GM12878 (cell line): Measurements from ENCODE around the gene MTHFD1L. TPM values are rescaled to one million over a fixed set of nuclear protein-coding genes. Genes with fewer than 3 reads are reported as not detected.

Experiments
- ATAC-seq: fragments of 200-7000 bp; cut with Tn5 transposase; 3 replicates; pipeline ENCODE4 v1.9.1; 2020; ENCODE audit warnings: mild to moderate bottlenecking, moderate library complexity
- BruUV-seq: library from RNA; stranded (reverse); fragments of 400-500 nt; replicated peaks from 2 replicates; lab custom pipeline; 2021; lab: Mats Ljungman, UMichigan
- CTCF ChIA-PET: fragments of 300-600 bp; sonication (Branson Sonifier 250); formaldehyde crosslinking; extraction: SDS; loops from one replicate; lab custom pipeline; 2021; ENCODE audit warnings: inconsistent platforms; lab: Yijun Ruan, JAX
- POLR2A ChIA-PET: fragments of 350-600 bp; formaldehyde crosslinking; extraction: SDS; loops from one replicate; lab custom pipeline; 2021; ENCODE audit warnings: inconsistent platforms; lab: Charles Lee
- RAD21 ChIA-PET: fragments of 300-600 bp; sonication (Branson Sonifier 250); formaldehyde crosslinking; loops from one replicate; lab custom pipeline; 2023; ENCODE audit warnings: antibody characterized with exemption; ENCODE audit not compliant: unreplicated experiment; lab: Charles Lee
- SMC1A ChIA-PET: fragments of 300-600 bp; sonication (Branson Sonifier 250); formaldehyde crosslinking; loops from one replicate; lab custom pipeline; 2023; ENCODE audit not compliant: unreplicated experiment, uncharacterized antibody; lab: Charles Lee
- DNase-seq: peaks from one replicate; pipeline ENCODE4 v3.0.0-alpha.2; 2011; ENCODE audit warnings: low read depth, low spot score
- FAIRE-seq: peaks from 3 replicates; lab custom pipeline; 2011; peaks lifted over from hg19 to GRCh38; lab: Jason Lieb, UNC
- H2AFZ ChIP-seq: 2 replicates; pipeline ENCODE4 v1.6.0; 2011; ENCODE audit warnings: low read depth, low read length, control low read depth; ENCODE audit not compliant: control insufficient read depth
- H3K27ac ChIP-seq: 2 replicates; pipeline ENCODE4 v1.5.1; 2011; ENCODE audit warnings: control low read depth; ENCODE audit not compliant: control insufficient read depth, insufficient read depth
- H3K27me3 ChIP-seq, 2 experiments: replicated peaks in 1 of 2; 2 replicates each; pipeline versions ENCODE4 v1.6.0 to v1.6.1; 2011; ENCODE audit warnings: low read length in 1 of 2; ENCODE audit not compliant: control insufficient read depth in 2 of 2, insufficient read depth in 2 of 2
- H3K36me3 ChIP-seq, 2 experiments: 2 replicates each; pipeline ENCODE4 v1.5.1; 2011; ENCODE audit warnings: low read length in 1 of 2; ENCODE audit not compliant: control insufficient read depth in 2 of 2, insufficient read depth in 2 of 2
- H3K4me1 ChIP-seq: 2 replicates; pipeline ENCODE4 v1.6.1; 2011; ENCODE audit warnings: mild to moderate bottlenecking, low read length, moderate library complexity, mixed read lengths; ENCODE audit not compliant: control insufficient read depth, insufficient read depth
- H3K4me2 ChIP-seq: 2 replicates; pipeline ENCODE4 v1.6.0; 2011; ENCODE audit warnings: control low read depth; ENCODE audit not compliant: control insufficient read depth, insufficient read depth
- H3K4me3 ChIP-seq: fragments of 200-600 bp; sonication (generic); 2 replicates; pipeline ENCODE4 v1.5.1; 2016
- H3K79me2 ChIP-seq: 2 replicates; pipeline ENCODE4 v1.6.0; 2011; ENCODE audit warnings: low read length; ENCODE audit not compliant: control insufficient read depth, insufficient read depth
- H3K9ac ChIP-seq: 2 replicates; pipeline ENCODE4 v1.8.0; 2011; ENCODE audit warnings: low read length, control low read depth, mixed read lengths; ENCODE audit not compliant: control insufficient read depth, insufficient read depth
- H3K9me3 ChIP-seq: replicated peaks from 3 replicates; pipeline ENCODE4 v1.5.1; 2011; ENCODE audit warnings: mild to moderate bottlenecking, low read length; ENCODE audit not compliant: control insufficient read depth, insufficient read depth
- H4K20me1 ChIP-seq: 2 replicates; pipeline ENCODE4 v1.6.0; 2011; ENCODE audit not compliant: control insufficient read depth, insufficient read depth
- BCL11A ChIP-seq: IDR thresholded peaks from 2 replicates; pipeline ENCODE4 v1.6.1; 2011; ENCODE audit warnings: low read depth, low read length
- ETV6 ChIP-seq, 2 experiments: fragments of 450-650 bp in 1 of 2; IDR thresholded peaks in 1 of 2; conservative IDR thresholded peaks in 1 of 2; 2 replicates each; pipeline ENCODE4 v1.6.1; 2014; ENCODE audit warnings: antibody characterized with exemption in 1 of 2, borderline replicate concordance in 1 of 2, low read depth in 1 of 2, mild to moderate bottlenecking in 1 of 2, moderate library complexity in 1 of 2
- PAX8 ChIP-seq: fragments of 450-650 bp; IDR thresholded peaks from 2 replicates; pipeline ENCODE4 v1.6.1; 2017; ENCODE audit warnings: mild to moderate bottlenecking, moderate library complexity
- RELA ChIP-seq: fragments of 450-650 bp; IDR thresholded peaks from 2 replicates; pipeline ENCODE4 v1.8.0; 2014; ENCODE audit warnings: borderline replicate concordance; ENCODE audit not compliant: partially characterized antibody
- RUNX3 ChIP-seq: IDR thresholded peaks from 2 replicates; pipeline ENCODE4 v1.6.1; 2012; ENCODE audit warnings: low read length, inconsistent platforms
- STAT1 ChIP-seq: fragments of 450-650 bp; conservative IDR thresholded peaks from 2 replicates; pipeline ENCODE4 v1.6.1; 2014; ENCODE audit warnings: antibody characterized with exemption, mild to moderate bottlenecking
- SUPT20H ChIP-seq: IDR thresholded peaks from 2 replicates; pipeline ENCODE4 v1.6.1; 2011; ENCODE audit warnings: low read depth, mild to moderate bottlenecking, low read length, moderate library complexity, borderline replicate concordance; ENCODE audit not compliant: control insufficient read depth
- ZNF217 ChIP-seq: fragments of 450-650 bp; IDR thresholded peaks from 2 replicates; pipeline ENCODE4 v1.6.1; 2017; ENCODE audit warnings: antibody characterized with exemption, mild to moderate bottlenecking
- WGBS: methylation state at CpG from one replicate; pipeline ENCODE4 v1.1.6; 2016; ENCODE audit warnings: low lambda C conversion rate; ENCODE audit not compliant: insufficient replicate concordance, insufficient coverage; ENCODE audit errors: missing lambda C conversion rate; 5-methylcytosine and 5-hydroxymethylcytosine counted together
- in situ Hi-C: fragments of 300-500 bp; cut with MboI; formaldehyde crosslinking; loops from 9 replicates; pipeline ENCODE4 v1.14.3; 2018; ENCODE audit warnings: mixed read lengths
- intact Hi-C: fragments of 100-400 bp; cut with micrococcal nuclease; formaldehyde crosslinking; loops from one replicate; pipeline ENCODE4 v1.14.2; 2022; ENCODE audit not compliant: unreplicated experiment
- polyA plus RNA-seq, 11 experiments: library from polyadenylated mRNA; depleted of rRNA in 4 of 11; unstranded in 6 of 11; stranded (reverse) in 5 of 11; fragments of >200 nt; fragmentation: Nextera tagmentation in 4 of 11; fragmentation: Illumina TruSeq in 1 of 11; extraction: Ambion mirVana in 4 of 11; extraction: Trizol in 1 of 11; gene quantifications; 1 replicate in 1 of 11; 2 replicates in 10 of 11; pipeline versions ENCODE4 v1.2.1 to v1.2.3, GENCODE V29; 2011 to 2016; ENCODE audit warnings: inconsistent platforms in 2 of 11, missing spikeins in 2 of 11, low read depth in 1 of 11
- total RNA-seq, 4 experiments: library from RNA; depleted of rRNA in 3 of 4; stranded (reverse); fragments of >200 nt in 3 of 4; fragmentation: Illumina TruSeq in 1 of 4; extraction: Trizol in 1 of 4; gene quantifications; 2 replicates each; pipeline versions ENCODE4 v1.2.1 to v1.2.3, GENCODE V29; 2013 to 2021
- TF ChIP-seq, protein P1 (sequence below): fragments of 450-650 bp; IDR thresholded peaks from 2 replicates; pipeline ENCODE4 v1.6.1; 2017; ENCODE audit warnings: low read depth, mild to moderate bottlenecking, moderate library complexity
- TF ChIP-seq, protein P2 (sequence below), 3 experiments: IDR thresholded peaks in 2 of 3; conservative IDR thresholded peaks in 1 of 3; 2 replicates each; pipeline ENCODE4 v1.5.1; 2011; ENCODE audit warnings: low read depth in 3 of 3, low read length in 3 of 3, mild to moderate bottlenecking in 3 of 3, control low read depth in 2 of 3, moderate library complexity in 2 of 3, inconsistent platforms in 1 of 3, mixed read lengths in 1 of 3; ENCODE audit not compliant: control insufficient read depth in 2 of 3, insufficient read depth in 1 of 3; ENCODE audit errors: extremely low read depth in 1 of 3
- TF ChIP-seq, protein P3 (sequence below): fragments of 150-350 bp; IDR thresholded peaks from 2 replicates; pipeline ENCODE4 v1.6.1; 2014; ENCODE audit warnings: mild to moderate bottlenecking, low read depth, low read length

Gene MTHFD1L
- total and polyA plus RNA-seq, 10 of the 15 experiments (the other 5 are each of a cell fraction or from before 2014, with no cell fraction given), result 11.7 to 75.5 (median 28.8) TPM

DNA sequence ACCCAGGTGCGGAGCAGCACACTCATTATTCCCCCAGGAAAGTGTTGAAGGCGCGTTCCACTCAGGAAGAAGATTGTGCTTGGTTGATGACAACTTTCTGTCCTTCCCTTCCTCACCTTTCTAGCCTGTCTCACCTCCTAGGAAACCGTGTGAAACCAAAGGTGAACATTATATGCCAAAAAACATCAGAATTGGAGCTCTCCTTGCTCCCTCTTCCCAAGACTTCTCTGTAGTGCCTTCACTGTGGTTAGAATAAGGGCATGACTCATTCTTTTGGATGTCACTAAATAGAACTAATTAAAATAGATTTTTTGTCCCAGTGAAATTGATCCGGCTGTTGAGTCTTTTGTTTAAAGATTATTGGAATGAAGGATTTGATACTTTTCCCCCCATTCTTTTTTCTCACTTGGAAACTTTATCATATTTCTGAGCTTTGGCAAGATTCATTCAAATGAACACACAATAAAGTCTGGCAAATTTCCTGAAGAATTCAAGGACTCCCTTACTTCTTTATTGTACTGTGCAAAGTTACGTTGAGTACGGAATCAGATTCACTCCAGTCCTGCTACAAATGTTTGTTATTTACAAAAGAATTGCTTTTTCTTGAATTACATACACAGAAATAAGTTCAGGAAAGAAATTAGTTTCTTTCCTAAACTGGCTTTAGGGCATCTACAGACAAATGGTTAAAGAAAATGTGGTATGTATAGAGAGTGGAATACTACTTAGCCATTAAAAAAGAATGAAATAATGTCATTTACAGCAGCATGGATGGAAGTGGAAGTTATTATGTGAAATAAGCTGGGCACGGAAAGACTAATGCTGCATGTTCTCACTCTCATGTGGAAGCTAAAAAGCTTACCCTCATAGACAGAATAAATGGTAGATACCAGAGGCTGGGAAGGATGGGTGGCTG, 231.4 kb downstream of the MTHFD1L start:
- ATAC-seq, result no peak
- ChIA-PET SMC1A (no interaction called here), CTCF (no interaction called here), POLR2A (no interaction called here), RAD21 (no interaction called here)
- no peak overlapping the region for H3K4me2 ChIP-seq
- in situ Hi-C loops, result no loop called here
- no peaks in the 10 kb centered on the region for H4K20me1 ChIP-seq
- no peak overlapping the region for H2AFZ ChIP-seq
- DNase-seq, result no peak
- no peak overlapping the region for H3K9ac ChIP-seq
- H3K27ac ChIP-seq, result no peak overlapping the region
- peaks cover 2 to 6% of the 10 kb centered on the region in 2 experiments; a peak in 2 of 4 replicates for H3K36me3 ChIP-seq
- TF ChIP-seq PAX8 (no peak), RUNX3 (no peak), ZNF217 (no peak), BCL11A (no peak), ETV6 (conservative IDR thresholded peaks at IDR 0.05 in 1 of 2, IDR thresholded peaks at IDR 0.05 in 1 of 2; ENCODE audit: borderline replicate concordance in 1 of 2, low read depth in 1 of 2) (no peak), STAT1 (no peak), SUPT20H (no peak), RELA (no peak)
- TF ChIP-seq, protein P1, sequence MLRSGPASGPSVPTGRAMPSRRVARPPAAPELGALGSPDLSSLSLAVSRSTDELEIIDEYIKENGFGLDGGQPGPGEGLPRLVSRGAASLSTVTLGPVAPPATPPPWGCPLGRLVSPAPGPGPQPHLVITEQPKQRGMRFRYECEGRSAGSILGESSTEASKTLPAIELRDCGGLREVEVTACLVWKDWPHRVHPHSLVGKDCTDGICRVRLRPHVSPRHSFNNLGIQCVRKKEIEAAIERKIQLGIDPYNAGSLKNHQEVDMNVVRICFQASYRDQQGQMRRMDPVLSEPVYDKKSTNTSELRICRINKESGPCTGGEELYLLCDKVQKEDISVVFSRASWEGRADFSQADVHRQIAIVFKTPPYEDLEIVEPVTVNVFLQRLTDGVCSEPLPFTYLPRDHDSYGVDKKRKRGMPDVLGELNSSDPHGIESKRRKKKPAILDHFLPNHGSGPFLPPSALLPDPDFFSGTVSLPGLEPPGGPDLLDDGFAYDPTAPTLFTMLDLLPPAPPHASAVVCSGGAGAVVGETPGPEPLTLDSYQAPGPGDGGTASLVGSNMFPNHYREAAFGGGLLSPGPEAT, result no peak
- TF ChIP-seq, protein P2, sequence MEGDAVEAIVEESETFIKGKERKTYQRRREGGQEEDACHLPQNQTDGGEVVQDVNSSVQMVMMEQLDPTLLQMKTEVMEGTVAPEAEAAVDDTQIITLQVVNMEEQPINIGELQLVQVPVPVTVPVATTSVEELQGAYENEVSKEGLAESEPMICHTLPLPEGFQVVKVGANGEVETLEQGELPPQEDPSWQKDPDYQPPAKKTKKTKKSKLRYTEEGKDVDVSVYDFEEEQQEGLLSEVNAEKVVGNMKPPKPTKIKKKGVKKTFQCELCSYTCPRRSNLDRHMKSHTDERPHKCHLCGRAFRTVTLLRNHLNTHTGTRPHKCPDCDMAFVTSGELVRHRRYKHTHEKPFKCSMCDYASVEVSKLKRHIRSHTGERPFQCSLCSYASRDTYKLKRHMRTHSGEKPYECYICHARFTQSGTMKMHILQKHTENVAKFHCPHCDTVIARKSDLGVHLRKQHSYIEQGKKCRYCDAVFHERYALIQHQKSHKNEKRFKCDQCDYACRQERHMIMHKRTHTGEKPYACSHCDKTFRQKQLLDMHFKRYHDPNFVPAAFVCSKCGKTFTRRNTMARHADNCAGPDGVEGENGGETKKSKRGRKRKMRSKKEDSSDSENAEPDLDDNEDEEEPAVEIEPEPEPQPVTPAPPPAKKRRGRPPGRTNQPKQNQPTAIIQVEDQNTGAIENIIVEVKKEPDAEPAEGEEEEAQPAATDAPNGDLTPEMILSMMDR (IDR thresholded peaks at IDR 0.05 in 2 of 3, conservative IDR thresholded peaks at IDR 0.05 in 1 of 3; ENCODE audit: control insufficient read depth in 2 of 3, extremely low read depth in 1 of 3, insufficient read depth in 1 of 3, low read depth in 3 of 3, low read length in 3 of 3), result no peak
- TF ChIP-seq, protein P3, sequence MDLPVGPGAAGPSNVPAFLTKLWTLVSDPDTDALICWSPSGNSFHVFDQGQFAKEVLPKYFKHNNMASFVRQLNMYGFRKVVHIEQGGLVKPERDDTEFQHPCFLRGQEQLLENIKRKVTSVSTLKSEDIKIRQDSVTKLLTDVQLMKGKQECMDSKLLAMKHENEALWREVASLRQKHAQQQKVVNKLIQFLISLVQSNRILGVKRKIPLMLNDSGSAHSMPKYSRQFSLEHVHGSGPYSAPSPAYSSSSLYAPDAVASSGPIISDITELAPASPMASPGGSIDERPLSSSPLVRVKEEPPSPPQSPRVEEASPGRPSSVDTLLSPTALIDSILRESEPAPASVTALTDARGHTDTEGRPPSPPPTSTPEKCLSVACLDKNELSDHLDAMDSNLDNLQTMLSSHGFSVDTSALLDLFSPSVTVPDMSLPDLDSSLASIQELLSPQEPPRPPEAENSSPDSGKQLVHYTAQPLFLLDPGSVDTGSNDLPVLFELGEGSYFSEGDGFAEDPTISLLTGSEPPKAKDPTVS, result no peak
- H3K4me3 ChIP-seq, result no peak overlapping the region
- FAIRE-seq, result no peak
- H3K4me1 ChIP-seq, result no peaks in the 10 kb centered on the region
- no TSS peak for BruUV-seq
- intact Hi-C loops, result no loop called here
- no peaks in the 10 kb centered on the region for H3K79me2 ChIP-seq
- WGBS, result over 99% methylated on average over 8 of the region's 8 CpGs
- no peaks in the 10 kb centered on the region for H3K27me3 ChIP-seq
- H3K9me3 ChIP-seq, result no peaks in the 10 kb centered on the region
